GM19193 (cell line): ENCODE measurements around the gene NUP58.

ENCODE experiments used
- POLR2A ChIP-seq: IDR thresholded peaks from 4 replicates; pipeline ENCODE4 v1.6.1; 2011; ENCODE audit not compliant: insufficient read depth, insufficient read length; ENCODE audit errors: extremely low read depth

The NUP58 gene

GRCh38 chr13:25301347-25302113 lies at the start of gene NUP58:
TSS of gene NUP58 (plus strand) at chr13:25301625. CDS start at chr13:25301774, 149 bp downstream.
- peak; percentile 93 for TF ChIP-seq POLR2A

DNA sequence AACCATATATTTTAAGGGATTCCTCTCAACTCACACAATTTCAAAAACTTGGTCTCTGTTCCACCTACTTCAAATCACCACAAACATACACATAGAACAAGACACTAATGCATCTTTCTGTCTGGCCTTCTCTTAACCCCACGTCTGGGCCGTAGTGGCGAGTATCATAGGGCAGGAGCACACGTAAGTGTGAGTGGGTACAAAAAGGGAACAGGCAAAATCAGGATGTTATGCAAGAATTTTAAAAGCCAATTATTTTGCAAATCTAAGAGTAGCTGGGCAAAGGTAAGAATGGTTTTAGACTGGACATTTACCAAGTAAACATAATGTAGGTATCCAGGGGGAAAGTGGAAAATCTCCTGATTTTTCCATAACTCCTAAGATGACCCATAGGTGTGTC lies 49.2 kb upstream of the NUP58 start:
- no peak for TF ChIP-seq POLR2A

DNA sequence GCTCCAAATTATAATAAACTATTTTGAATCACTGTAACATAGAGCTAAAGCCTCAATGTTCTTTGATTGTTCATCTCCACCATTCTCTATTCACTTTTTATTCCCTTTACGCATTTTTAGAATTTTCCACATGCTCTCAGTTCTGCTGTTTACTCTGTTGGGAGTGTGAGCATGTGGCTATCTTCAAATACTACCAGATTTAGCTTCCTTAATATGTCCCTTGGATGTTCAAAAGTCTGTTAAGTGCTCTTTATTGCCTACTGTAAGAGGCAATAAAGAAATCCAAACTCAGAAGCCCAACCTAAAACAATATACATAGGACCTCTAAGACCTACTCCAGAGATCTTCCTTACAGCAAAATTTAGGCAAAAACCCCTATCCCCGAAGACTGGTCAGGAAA lies 48.7 kb upstream of the NUP58 start:
- no peak for TF ChIP-seq POLR2A

GRCh38 chr13:25253702-25254101 lies 47.7 kb upstream of the NUP58 start:
- no peak for TF ChIP-seq POLR2A

DNA sequence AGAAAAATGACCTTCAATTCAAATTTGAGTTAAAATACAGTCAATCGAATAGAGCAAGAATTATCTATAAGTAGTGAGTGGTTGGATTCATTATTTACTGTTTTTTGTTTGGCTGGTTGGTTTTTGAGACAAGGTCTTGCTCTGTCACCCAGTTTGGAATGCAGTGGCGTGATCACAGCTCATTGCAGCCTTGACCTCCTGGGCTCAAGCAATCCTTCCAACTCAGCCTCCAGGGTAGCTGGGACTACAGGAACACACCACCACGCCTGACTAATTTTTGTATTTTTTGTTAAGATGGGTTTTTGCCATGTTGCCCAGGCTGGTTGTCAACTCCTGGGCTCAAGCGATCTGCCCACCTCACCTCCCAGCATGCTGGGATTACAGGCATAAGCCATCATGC lies 39.2 kb upstream of the NUP58 start:
- TF ChIP-seq POLR2A: no peak

- no peak for TF ChIP-seq POLR2A
These were observed 34.7 kb upstream of the NUP58 start for GRCh38 chr13:25266706-25267105.

- TF ChIP-seq POLR2A: no peak
These were observed 33.7 kb upstream of the NUP58 start for GRCh38 chr13:25267715-25268114.

- no peak for TF ChIP-seq POLR2A
These were observed 32.9 kb upstream of the NUP58 start for GRCh38 chr13:25268561-25268960.

DNA sequence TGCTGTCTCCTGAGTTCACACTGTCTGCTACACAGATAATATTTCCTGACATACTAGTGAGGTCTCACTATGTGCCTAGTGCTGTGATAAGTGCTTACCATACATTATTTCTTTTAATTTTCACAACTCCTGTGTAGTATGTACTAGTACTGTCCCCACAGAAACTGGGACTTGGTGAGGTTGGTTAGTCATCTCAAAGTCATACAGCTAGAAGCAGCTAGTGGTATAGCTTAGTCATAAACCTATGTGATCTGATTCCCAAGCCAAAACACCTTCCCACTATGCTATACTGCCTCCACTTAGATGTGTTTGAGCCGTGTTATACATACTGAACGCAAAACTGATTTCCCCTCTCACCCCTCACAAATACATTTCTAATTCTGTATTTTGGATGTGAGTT lies 24.7 kb upstream of the NUP58 start:
- TF ChIP-seq POLR2A: no peak

DNA sequence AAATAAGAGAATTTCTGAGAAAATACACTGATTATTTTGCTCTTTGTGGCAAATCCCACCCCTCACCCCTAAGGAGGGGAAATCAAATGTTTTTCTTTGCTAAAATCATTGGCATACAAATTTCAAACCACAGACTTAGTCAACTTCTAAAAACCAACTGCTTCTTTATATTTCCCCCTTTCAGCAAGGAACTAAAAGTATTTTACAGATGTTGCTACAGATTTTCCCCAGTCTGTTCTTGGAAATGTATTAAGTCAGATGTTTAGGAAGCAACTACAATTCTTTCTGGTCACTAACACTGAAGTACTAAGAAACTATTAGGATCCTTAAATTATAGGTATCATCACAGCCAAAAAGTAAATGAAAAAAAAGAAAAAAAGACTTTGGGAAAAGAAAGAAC lies 21.0 kb upstream of the NUP58 start:
- TF ChIP-seq POLR2A: no peak

DNA sequence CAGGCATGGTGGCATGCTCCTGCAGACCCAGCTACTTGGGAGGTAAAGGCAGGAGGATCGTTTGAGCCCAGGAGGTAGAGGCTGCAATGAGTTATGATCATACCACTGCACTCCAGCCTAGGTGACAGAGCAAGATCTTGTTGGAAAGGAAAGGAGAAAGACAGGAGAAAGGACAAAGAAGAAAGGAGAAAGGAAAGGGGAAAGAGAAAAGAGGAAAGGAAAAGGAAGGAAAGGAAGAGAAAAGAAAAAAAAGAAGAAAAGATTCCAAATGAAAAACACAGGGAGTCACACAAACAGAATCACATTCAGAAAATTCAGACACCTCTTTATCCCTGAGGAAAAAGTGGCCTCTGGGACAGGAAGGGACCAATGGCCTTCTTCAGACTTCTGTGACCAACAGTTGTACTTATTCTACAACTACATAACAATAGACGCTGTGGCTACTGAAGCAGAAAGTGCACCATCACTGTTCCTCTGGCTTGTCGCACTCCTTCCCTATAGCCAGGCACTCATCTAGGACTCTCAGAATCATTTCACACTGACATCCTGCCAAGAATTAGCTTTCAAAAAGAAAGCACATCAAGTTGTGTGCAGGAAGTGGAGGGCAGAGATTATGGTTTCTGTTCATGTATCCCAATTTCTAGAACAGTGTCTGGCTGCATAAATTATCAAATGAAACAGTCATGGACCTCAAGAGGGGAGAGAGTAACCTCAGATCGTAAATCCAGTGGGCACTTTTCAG lies 20.1 kb upstream of the NUP58 start:
- no peak for TF ChIP-seq POLR2A

- TF ChIP-seq POLR2A: no peak
These were observed 19.5 kb upstream of the NUP58 start for GRCh38 chr13:25281935-25282332.

- TF ChIP-seq POLR2A: no peak
These were observed 15.0 kb upstream of the NUP58 start for GRCh38 chr13:25286308-25286968.

DNA sequence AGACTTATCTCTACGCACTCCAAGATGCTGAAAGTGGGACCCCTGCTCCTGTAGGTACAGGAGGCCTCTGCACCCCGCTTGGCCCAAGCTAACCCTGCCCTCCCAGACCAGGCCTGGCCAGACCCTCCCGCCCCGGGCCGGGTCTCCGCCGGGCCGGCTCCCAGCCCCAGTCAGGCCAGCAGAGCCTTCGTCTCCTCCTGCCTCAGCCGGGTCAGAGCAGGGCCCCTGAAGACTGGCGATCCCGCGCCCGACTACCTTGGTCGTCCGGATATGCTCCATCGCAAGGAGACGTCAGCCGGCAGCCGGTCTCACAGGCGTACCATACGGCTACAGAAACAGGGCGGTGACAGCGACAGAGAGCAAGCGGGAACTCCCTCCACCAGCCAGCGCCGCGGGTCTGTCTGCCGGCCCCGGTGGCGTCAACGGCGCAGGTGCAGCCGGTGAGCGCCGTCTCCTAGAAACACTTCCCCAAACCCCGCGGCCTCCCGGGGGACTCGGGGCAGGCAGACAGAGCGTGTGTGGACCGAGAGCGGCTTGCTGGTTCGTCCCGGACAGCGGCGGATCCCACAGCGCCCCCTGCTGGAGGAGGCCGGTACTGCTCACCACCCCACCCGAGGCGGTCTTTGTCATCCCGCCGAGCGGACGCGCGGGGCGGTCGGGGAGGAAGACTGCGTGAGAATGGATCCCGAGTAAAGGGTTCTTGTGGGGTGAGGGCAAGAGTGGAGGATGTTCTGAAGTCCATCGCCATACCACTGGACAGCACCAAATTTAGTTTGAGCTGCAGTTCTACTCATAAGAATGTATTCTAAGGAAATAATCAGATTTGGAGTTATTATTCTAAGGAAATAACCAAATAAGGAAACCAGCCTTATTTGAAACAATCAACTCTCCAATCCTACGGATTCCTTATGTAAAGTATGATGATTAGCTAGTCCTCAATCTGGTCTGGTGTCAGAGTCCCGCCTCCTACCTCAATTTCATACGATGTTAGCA lies 14.2 kb upstream of the NUP58 start, which contains the start of gene MTMR6:
Gene MTMR6, minus strand, starts transcription at position 520 of the 993 bp plus-strand sequence. Its CDS starts 241 bp downstream, at position 279.
- TF ChIP-seq POLR2A: peak; percentile 84

GRCh38 chr13:25288966-25289365 lies 12.5 kb upstream of the NUP58 start:
- TF ChIP-seq POLR2A: no peak

GRCh38 chr13:25291691-25292090 lies 9.7 kb upstream of the NUP58 start:
- no peak for TF ChIP-seq POLR2A
